Left colon (tissue), 2 donors: ENCODE data around the gene FNDC3B. TPM values are rescaled to one million over a fixed set of nuclear protein-coding genes. Genes with fewer than 3 reads are reported as not detected.
A peak's percentile ranks its signal among the peaks of the same experiment; 100 is the strongest.
"Not testable (repeated sequence)": the region's sequence is repeated elsewhere in the genome, so short reads cannot be mapped to it uniquely, and the experiment has no call there.

Experiments used
- ATAC-seq: fragments of 200-7000 bp; cut with Tn5 transposase; one replicate; pipeline ENCODE4 v1.9.1; 2020; ENCODE audit warnings: mild to moderate bottlenecking, moderate library complexity
- DNase-seq, 2 donors: peaks; one replicate each; pipeline ENCODE4 v3.0.0-alpha.2; 2020
- intact Hi-C, 2 donors: fragments of 100-400 bp; cut with DNase I in 1 of 2; cut with micrococcal nuclease in 1 of 2; formaldehyde crosslinking; loops; one replicate each; pipeline versions ENCODE4 v1.11.2 to v1.14.0; 2022; cut with DNase I, micrococcal nuclease
- total RNA-seq, 2 donors: library from RNA; stranded (reverse); fragmentation: NEBNext Ultra II Directional; extraction: Animal tissue kit (Norgen Biotek cat#: 25700); gene quantifications; one replicate each; pipeline ENCODE4 v1.2.1, GENCODE V29; 2021
- donor health status: DM: no; HTN: no; CAD: no.
- donor health status: DM: yes; HTN: yes; CAD: no.

The FNDC3B gene
- total RNA-seq, 2 donors from 2014 or later, result 100 to 113 TPM

DNA sequence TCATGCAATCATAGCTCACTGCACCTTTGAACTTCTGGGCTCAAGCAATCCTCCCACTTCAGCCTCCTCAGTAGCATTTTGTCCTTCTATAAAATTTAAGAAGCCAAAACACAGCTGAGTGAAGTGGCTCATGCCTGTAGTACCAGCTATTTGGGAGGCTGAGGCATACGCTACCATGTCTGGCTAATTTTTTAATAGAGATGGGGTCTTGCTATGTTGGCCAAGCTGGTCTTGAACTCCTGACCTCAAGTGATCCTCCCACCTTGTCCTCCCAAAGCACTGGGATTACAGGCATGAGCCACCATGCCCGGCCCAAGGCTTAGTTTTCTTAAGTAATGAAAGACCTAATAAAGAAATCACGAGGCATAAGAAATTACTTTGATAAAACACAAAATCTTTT is 14.7 kb upstream of the FNDC3B start:
- DNase-seq, result no peak
- no peak for ATAC-seq
- intact Hi-C loops, result no loop called here

DNA sequence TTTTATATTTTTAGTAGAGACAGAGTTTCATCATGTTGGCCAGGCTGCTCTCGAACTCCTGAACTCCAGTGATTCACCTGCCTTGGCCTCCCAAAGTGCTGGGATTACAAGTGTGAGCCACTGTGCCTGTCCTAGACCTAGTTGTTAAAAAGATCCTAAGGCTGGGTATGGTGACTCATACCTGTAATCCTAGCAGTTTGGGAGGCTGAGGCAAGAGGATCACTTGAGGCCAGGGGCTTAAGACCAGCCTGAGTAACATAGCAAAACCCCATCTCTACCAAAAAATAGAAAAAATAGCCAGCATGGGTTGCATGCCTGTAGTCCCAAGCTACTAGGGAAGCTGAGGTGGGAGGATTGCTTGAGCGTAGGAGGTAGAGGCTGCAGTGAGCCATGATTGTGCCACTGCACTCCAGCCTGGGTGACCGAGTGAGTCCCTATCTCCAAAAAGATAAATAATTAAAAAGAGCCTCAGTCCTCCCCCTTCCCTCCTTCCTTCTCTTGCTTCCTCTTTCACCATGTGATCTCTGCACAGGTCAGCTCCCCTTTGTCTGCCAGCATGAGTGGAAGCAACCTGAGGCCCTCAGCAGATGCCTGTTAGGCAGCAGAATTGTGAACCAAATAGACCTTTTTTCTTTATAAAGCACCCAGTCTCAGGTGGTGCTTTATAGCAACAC is 9.8 kb upstream of the FNDC3B start:
- intact Hi-C loops, result no loop called here

DNA sequence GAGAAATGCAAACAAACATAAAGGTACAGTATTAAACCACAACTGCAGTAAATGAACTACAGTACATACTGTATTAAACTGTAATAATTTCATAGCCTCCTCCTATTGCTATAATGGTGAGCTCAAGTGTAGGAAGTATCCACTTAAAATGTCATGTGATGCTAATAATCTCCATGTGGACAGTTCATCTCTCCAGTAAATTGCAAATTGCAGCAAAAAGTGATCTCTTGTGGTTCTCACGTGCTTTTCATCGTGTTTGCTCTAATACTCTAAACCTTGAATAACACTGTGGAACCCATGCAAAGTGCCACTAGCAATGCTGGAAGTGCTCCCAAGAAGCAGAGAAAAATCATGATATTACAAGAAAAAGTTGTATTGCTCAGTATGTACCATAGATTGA is 9.2 kb upstream of the FNDC3B start:
- ATAC-seq (no peak), DNase-seq (no peak)
- intact Hi-C loops, result no loop called here

More for the DNA sequence above, 9.8 kb upstream of the FNDC3B start:
- ATAC-seq (no peak), DNase-seq (no peak)

DNA sequence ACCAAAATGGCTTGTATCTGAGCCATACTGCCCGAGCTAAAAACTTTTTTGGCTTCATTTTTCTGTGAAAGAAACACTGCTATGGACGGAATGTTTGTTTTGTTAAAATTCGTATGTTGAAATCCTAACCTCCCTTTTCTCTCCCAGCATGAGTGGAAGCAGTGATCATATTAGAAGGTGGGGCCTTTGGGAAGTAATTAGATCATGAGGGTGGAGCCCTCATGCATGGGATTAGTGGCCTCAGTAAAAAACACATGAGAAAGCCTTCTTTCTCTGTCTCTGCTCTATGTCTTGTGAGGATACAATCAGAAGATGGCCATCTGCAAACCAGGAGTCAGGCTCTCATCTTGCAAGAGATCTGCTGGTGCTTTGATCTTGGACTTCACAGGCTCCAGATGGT is 7.4 kb upstream of the FNDC3B start:
- no peak for ATAC-seq
- DNase-seq, result no peak
- intact Hi-C loops, result no loop called here

DNA sequence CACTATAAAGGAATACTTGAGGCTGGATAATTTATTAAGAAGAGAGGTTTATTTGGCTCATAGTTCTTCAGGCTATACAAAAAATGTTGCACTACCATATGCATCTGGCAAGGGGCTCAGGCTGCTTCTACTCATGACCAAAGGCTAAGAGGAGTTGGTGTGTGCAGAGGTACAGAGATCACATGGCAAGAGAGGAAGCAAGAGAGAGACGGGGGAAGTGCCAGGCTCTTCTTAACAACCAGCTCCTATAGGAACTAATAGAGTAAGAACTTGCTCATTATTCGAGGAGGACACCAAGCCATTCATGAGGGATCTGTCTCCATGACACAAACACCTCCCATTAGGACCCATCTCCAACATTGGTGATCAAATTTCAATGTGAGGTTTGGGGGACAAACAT is 6.0 kb upstream of the FNDC3B start:
- intact Hi-C loops, result no loop called here
- no peak for ATAC-seq
- DNase-seq, result no peak

DNA sequence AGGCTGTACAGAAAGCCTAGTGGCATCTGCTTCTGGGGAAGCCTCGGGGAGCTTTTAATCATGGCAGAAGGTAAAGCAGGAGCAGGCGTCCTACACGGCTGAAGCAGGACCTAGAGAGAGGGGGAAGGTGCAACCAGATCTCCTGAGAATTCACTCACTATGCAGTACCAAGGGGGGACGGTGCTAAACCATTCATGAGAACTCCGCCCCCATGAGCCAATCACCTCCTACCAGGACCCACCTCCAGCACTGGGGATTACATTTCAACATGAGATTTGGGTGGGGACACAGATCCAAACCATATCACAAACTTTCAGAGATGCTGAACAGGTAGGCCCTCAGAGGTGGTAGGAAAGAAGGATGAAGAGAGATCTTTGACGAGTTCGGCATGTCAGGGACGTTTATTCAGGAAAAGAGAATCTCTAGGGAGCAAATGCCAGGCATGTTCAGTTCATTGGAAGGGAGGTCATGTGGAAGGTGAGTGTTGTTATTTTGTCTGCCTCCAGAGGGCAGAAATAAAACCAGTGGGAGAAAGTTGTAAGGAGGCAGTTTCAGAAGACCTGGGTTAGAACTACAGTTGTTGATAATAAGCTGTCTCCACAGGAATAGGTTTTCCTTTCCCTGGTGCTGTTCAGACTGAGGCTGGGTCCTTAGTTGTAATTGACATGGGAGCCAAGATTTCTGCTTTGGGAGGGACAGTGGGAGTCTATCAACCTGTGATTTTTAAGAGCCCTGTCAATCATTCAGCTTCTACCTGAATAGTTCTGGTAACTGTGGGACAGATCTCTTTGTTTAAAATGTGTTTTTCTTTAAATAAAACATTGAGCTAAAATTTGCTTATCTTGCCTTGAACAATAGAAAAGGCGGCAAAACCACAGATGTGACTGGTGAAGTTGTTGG is 4.3 kb upstream of the FNDC3B start:
- ATAC-seq (peak; percentile 30), DNase-seq (no peak)
- intact Hi-C loops, result loop anchor here in 1 of 2 donors (5.0 kb wide), 1 partner anchor 307 kb away; no protein-coding TSS in a partner anchor

DNA sequence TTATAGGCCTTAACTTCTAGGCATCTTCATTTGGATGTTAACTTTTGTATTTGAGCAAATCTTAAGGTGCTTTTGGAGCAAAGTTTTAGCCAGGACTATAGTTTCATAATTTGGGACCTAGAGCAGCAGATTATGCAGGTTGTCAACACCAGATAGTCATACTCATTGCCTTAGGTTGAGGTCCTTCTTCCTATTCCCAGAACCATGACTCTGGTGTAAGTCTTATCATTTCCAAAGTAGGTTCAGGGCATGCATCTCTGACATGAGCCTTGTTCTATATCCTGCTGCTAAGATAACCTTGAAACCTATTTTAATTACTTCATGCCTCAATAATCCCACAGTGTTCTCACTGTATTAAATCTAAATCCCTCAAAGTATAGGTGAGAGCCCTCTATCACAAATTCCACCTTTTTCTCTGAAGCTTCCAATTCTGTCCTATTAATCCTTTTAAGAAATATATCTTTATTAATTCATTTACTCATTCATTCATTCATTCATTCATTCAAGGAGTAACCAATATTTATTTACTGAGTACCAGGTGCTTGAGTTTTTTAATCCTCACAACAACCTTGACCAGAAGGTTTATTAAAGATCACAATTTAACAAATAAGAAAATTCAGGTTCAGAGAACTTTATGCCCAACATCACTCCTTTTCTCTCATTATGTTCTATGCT is 2.7 kb upstream of the FNDC3B start:
- intact Hi-C loops, result loop anchor here in 1 of 2 donors (5.0 kb wide), 1 partner anchor 306 kb away; no protein-coding TSS in a partner anchor
- ATAC-seq (no peak), DNase-seq (no peak)

DNA sequence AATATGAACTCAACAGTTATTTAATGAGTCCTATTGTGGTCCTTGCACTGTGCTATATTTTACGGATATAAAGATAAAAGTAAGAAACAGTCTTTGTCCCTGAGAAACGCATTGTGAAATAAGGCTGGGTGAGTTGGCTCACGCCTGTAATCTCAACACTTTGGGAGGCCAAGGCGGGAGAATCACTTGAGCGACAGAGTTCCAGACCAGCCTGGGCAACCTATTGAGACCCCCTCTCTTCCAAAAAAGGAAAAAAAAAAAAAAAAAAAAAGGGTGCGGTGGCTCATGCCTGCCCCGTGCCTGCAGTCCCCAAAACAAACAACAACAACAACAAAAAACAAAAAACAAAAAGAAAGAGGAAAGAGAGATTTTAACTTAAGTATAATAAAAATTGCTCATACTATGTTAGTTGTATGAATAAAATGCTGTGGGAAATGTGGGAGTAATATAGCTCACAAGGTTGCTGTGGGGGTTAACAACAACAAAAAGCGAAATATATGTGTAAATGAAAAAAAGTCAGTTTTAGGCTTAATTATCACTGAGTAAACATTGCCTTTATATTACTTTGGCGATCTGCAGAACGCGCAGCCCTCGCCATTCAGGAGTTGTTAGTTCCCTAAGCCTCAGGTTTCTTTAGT is 461 bp upstream of the FNDC3B start:
- DNase-seq (no peak), ATAC-seq (no peak)
- intact Hi-C loops, result loop anchor here in 1 of 2 donors (5.0 kb wide), 1 partner anchor 303 kb away; no protein-coding TSS in a partner anchor

DNA sequence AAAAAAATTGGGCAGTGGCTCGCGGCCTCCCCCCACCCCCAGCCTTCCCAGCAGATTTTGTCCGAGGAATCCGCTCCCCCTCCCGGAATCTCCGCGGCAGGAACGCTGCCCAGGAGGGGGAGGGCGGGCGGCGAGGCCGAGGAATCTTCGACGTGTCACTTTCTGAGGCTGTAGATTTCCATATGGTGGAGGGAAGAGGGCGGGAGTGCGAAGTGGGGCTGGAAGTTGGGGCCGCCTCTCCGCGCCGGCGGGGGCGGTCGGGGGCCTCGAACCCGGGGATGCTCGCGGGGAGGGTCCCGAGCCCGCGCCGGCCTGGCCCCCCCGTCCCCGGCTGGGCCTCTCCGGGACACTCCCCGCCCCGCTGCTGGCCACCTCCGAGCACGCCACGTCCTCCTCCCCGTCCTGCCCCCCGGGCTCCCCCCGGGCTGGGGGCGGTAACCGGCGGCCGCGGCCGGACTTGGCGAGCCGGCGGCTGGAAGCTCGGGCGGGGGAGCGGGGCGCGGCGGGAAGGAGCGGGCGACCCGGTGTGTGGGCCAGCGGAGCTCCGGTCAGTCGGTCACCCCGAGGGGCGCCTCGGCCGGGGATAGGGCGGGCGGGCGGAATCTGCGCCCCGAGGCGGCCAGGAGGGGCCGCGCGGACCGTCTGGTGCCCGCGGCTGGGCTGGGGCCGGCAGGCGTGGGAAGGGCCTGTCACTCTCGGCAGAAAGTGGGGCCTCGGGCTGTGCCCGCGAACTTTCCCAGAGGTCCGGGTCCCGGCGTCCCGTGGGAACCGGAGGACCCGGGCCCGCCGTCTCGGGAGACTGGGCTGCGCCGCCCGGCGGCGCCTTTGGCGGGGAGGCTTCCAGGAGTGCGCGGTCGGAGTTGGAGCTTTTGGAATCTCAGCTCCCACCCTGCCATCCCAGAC is 951 bp downstream of the FNDC3B start:
- intact Hi-C loops, result loop anchor here in 1 of 2 donors (5.0 kb wide), 1 partner anchor 82 kb away; no protein-coding TSS in a partner anchor
- ATAC-seq (peak; percentile 69), DNase-seq (peak; percentile 77 to 84)

DNA sequence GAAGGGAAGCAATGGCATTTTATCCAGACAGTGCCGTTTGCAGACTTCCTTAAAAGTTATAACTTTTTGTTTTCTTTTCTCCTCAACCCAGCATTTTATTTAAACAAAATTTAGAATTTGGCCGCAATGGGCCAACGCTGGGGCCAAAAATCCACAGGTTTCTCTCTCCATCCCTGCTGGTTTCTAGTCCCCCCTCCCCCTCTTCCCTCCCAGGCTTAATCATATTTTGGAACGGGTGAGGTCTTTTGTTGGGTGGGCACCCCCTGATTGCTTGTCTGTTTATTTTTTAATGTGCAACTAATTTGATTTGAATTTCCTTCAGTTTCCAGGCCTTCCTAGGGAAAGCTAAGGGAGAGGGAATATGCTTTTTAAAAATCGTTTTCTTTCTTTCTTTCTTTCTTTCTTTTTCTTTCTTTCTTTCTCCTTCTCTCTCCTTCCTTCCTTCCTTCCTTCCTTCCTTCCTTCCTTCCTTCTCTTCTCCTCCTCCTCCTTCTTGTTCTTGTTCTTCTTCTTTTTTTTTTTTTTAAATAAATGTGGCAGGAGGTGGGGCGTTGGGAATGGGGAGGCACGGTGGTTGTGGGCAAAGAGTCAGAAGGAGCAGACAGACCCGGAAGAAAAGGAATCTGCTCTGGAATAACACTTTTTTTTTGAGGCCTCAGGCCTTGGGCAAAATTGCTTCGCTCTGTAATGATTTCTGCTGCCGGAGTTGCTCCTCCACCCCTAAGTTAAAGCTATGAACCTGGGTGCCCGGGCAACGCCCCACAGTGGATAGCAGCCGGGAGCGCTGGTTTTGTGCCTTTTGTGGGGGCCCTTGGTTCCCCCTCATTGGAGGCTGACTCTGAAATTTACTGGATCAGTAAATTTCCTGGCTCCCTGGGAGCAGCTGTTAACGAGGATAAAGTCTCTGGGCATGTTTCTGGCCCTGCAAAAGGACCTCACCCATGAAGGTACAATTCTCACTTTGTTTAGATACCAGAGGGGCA is 1.9 kb downstream of the FNDC3B start:
- intact Hi-C loops, result loop anchor here in 1 of 2 donors (5.0 kb wide), 1 partner anchor 81 kb away; no protein-coding TSS in a partner anchor
- ATAC-seq (peak; percentile 34), DNase-seq (peak; percentile 41 to 52)

DNA sequence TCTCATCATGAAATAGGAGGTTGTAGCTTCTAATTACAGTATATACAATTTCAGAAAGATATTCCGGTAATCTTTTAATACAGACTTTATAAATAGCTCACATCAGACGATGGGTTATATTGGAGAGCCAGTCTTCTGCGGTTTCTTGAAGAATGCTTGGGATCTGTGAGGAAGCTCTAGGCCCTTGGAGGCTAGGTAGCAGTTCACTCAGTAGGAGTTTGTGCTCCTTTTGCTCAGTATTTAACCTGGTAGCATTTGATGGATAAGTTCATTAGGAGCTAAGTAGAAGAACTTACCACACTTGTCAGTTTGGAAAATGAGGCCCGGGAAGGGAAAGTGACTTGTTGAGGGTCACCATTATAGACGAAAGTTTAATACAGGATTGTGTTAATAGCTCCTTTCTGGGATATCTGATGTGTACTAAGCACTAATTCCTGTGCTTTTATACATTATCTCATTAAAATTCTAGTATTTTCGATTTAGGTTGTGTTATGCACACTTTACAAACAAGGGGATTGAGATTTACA is 2.8 kb downstream of the FNDC3B start:
- intact Hi-C loops, result loop anchor here in 1 of 2 donors (5.0 kb wide), 1 partner anchor 80 kb away; no protein-coding TSS in a partner anchor
- DNase-seq (no peak), ATAC-seq (no peak)

DNA sequence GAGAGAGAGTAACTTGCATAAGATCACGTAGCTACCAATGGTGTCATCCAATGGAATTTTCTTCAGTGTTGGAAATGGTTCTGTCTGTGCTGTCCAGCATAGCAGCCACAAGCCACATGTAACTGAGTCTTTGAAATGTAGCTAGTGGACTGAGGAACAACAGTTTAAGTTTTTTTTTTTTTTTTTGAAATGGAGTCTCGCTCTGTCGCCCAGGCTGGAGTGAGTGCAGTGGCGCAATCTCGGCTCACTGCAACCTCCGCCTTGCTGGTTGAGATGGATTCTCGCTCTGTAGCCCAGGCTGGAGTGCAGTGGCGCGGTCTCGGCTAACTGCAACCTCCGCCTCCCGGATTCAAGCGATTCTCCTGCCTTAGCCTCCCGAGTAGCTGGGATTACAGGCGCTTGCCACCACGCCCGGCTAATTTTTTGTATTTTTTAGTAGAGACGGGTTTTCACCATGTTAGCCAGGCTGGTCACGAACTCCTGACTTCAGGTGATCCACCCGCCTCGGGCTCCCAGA is 3.3 kb downstream of the FNDC3B start:
- intact Hi-C loops, result loop anchor here in 1 of 2 donors (5.0 kb wide), 1 partner anchor 80 kb away; no protein-coding TSS in a partner anchor
- DNase-seq, ATAC-seq: not testable (repeated sequence)

DNA sequence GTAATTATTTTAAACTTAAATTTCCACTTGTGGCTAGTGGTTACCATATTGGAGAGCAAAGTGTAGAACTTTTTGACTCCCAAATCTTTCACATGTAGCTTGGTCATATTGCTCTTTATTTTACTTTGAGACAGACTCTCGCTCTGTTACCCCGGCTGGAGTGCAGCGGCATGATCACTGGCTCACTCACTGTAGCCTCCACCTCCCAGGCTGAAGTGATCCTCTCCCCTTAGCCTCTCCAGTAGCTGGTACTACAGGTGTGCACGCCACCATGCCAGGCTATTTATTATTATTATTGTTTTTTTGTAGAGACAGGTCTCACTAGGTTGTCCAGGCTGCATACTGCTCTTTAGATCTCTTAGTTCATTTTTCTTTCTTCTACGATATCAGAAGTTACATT is 3.9 kb downstream of the FNDC3B start:
- DNase-seq (no peak), ATAC-seq (no peak)
- intact Hi-C loops, result loop anchor here in 1 of 2 donors (5.0 kb wide), 1 partner anchor 79 kb away; no protein-coding TSS in a partner anchor

DNA sequence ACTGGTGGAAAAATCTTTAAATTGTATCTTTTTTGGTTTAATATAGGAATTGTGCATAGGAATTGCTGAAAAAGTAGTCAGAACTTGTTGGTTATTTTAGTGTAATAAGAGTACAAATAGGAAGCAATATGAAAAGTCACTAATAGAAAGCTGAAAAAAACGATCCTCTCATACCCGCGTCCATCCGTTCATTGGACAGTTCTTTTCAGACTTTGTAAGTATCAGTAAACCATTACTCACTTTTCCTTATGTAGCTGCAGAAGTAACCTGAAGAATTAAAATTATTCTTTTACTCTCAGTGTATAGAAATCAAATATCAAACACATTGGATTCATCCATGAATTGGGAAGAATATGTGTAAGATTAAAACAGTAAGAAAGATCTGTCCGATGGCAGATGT is 4.4 kb downstream of the FNDC3B start:
- ATAC-seq, result no peak
- no peak for DNase-seq
- intact Hi-C loops, result loop anchor here in 1 of 2 donors (5.0 kb wide), 1 partner anchor 79 kb away; no protein-coding TSS in a partner anchor

DNA sequence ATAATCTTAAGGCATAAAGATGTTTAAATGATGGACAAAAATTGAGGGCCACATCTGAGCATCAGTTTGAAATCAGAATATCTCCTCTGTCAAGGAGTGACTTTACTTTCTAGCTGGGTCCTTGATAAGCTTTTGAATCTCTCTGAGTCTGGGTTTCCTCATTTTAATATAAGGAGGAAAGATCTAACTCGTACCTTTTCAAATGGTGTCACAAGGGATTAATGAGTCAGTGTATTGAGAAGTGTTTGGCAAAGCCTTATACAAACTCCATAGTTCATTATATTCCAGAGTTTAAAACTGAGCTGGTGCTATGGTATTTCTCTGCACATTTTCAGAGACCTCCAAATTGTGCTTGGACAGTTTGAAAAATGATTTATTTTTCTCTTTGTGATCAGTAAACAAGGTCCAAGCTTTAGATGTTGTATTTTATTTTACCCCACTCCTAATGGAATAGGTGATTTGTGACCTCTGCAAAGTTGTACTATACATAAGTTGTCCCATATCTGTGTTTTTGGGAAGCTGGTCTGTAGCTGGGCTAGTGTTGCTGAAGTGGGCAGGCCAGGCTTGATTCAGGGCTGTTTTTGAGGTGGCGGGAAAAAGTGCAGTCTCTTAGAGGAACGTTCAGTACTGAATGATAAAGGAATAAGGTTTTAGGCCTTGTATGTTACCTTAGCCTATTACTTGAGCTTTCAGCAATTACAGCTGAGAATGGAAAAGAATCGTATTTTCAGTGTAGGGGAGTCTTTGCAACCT is 5.6 kb downstream of the FNDC3B start:
- intact Hi-C loops, result loop anchor here in 1 of 2 donors (5.0 kb wide), 1 partner anchor 77 kb away; no protein-coding TSS in a partner anchor
- DNase-seq (no peak), ATAC-seq (no peak)
